Measurements from ENCODE around the gene P2RY11.
A peak's percentile ranks its signal among the peaks of the same experiment; 100 is the strongest.

P2RY11 gene

GRCh38 chr19:10116085-10116865, 4.8 kb downstream of the P2RY11 start:
- no peak overlapping the region for H3K9ac ChIP-seq (ENCODE audit: low read depth, low read length)
- no peak overlapping the region for H3K4me3 ChIP-seq (ENCODE audit: low read length)
- H3K9me3 ChIP-seq (replicated peaks; ENCODE audit: low read length): no peaks in the 10 kb centered on the region
- no peak overlapping the region for H3K4me2 ChIP-seq (ENCODE audit: low read length)
- H3K4me1 ChIP-seq (ENCODE audit: control insufficient read depth, insufficient read depth, low read length): peaks cover 18% of the 10 kb centered on the region
- peaks cover 52% of the 10 kb centered on the region for H3K36me3 ChIP-seq (ENCODE audit: insufficient read depth, low read length)
- no peaks in the 10 kb centered on the region for H3K27me3 ChIP-seq (ENCODE audit: control insufficient read depth, insufficient read depth, low read length)

DNA sequence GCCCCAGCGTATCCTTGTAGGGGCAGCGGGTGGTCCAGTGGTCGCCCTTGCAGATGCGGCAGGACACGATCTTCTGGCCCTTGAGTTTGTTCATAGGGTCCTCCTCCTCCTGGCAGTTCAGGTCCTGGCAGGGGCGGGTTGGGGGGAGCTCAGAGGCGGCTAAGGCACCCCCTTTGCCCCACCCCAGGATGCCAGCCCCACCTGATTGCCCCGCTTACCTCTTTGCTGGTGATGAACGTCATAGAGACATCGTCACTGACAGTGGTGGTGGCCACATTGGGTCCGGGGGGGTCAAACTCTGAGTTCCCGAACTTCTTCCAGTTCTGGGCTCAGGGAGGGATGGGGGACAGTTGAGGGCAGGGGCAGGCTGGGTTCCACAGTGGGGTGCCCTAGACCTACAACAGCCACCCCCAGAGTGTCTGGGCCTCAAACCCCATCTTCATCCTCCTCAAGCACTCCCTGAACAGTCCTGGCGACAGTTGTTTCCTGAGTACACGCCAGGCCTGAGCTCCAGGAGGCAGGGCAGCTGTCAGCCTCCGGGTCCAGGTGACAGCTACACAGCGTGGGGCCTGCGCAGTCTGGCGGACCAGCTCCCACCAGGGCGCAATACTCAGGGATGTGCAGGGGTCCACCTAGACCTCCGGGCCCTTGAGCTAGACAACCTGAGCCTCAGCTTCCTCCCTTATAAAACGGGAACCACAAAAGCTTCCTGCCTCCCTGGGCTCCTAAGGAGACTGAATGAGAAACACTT, 5.5 kb downstream of the P2RY11 start:
- Histone ChIP-seq H3K4me3 (ENCODE audit: low read length) (no peak overlapping the region), H3K4me2 (ENCODE audit: low read length) (no peak overlapping the region), H3K9ac (ENCODE audit: low read depth, low read length) (no peak overlapping the region), H3K27me3 (ENCODE audit: control insufficient read depth, insufficient read depth, low read length) (no peaks in the 10 kb centered on the region), H3K4me1 (ENCODE audit: control insufficient read depth, insufficient read depth, low read length) (peaks cover 26% of the 10 kb centered on the region), H3K9me3 (replicated peaks; ENCODE audit: low read length) (no peaks in the 10 kb centered on the region), H3K36me3 (ENCODE audit: insufficient read depth, low read length) (peaks cover 48% of the 10 kb centered on the region)

DNA sequence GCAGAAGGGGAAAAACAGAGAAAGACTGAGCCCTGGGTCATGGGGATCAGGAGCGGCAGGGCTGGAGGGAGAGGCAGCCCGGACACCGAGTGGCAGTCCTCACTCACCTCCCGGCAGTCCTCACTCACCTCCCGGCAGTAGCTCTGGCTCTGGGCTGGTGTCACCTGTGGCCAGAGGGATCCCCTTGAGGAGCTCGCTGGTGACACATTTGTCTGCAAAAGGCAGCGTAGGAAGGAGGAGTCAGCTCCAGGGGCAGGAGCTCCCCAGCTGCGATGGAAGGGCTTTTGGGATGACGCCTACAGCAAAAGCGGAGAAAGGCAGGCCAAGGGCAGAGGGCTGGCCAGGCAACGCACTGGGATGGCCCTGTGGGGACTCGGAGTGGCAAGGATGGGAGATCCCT, 7.5 kb downstream of the P2RY11 start:
- H3K36me3 ChIP-seq (ENCODE audit: insufficient read depth, low read length): peaks cover 46% of the 10 kb centered on the region
- peak overlapping the region; percentile 96 for H3K4me2 ChIP-seq (ENCODE audit: low read length)
- H3K4me3 ChIP-seq (ENCODE audit: low read length): peak overlapping the region; percentile 80
- peak overlapping the region; percentile 97 for H3K9ac ChIP-seq (ENCODE audit: low read depth, low read length)
- no peaks in the 10 kb centered on the region for H3K27me3 ChIP-seq (ENCODE audit: control insufficient read depth, insufficient read depth, low read length)
- no peaks in the 10 kb centered on the region for H3K9me3 ChIP-seq (replicated peaks; ENCODE audit: low read length)
- peaks cover 32% of the 10 kb centered on the region for H3K4me1 ChIP-seq (ENCODE audit: control insufficient read depth, insufficient read depth, low read length)

DNA sequence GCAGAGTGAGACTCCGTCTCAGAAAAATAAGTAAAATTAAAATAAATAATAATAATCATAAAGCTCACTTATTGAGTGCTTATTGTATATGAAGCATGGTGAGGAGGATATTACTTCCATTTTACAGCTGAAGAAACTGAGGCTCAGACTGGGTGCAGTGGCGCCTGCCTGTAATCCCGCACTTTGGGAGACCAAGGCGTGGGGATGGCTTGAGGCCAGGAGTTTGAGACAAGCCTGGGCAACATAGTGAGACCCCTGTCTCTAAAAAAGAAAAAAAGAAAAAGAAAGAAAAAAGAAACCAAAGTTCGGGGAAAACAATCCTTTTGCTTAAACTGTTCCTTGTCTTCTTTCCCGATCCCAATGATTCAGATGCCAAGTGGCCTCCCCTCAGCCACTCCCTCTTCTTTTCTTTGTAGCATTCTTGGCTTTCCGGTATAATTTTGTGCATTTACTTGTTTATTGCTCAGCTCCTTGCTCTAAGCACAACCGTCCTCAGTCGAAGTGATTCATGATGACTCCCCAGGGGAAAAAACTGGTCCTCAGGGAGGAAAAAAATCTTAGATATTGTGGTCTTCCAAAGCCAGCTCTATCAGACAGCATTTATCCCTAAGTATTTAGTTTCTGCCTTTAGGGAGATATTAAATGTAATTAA, 9.2 kb downstream of the P2RY11 start:
- Histone ChIP-seq H3K36me3 (ENCODE audit: insufficient read depth, low read length) (peaks cover 29% of the 10 kb centered on the region), H3K9me3 (replicated peaks; ENCODE audit: low read length) (no peaks in the 10 kb centered on the region), H3K4me2 (ENCODE audit: low read length) (peak overlapping the region; percentile 69), H3K27me3 (ENCODE audit: control insufficient read depth, insufficient read depth, low read length) (no peaks in the 10 kb centered on the region), H3K4me3 (ENCODE audit: low read length) (peak overlapping the region; percentile 51), H3K9ac (ENCODE audit: low read depth, low read length) (peak overlapping the region; percentile 61), H3K4me1 (ENCODE audit: control insufficient read depth, insufficient read depth, low read length) (peaks cover 32% of the 10 kb centered on the region)

GRCh38 chr19:10122045-10122444, 10.6 kb downstream of the P2RY11 start:
- Histone ChIP-seq H3K9ac (ENCODE audit: low read depth, low read length) (peak overlapping the region; percentile 58), H3K36me3 (ENCODE audit: insufficient read depth, low read length) (peaks cover 19% of the 10 kb centered on the region), H3K4me1 (ENCODE audit: control insufficient read depth, insufficient read depth, low read length) (peaks cover 32% of the 10 kb centered on the region), H3K9me3 (replicated peaks; ENCODE audit: low read length) (no peaks in the 10 kb centered on the region), H3K27me3 (ENCODE audit: control insufficient read depth, insufficient read depth, low read length) (no peaks in the 10 kb centered on the region), H3K4me3 (ENCODE audit: low read length) (no peak overlapping the region), H3K4me2 (ENCODE audit: low read length) (no peak overlapping the region)

DNA sequence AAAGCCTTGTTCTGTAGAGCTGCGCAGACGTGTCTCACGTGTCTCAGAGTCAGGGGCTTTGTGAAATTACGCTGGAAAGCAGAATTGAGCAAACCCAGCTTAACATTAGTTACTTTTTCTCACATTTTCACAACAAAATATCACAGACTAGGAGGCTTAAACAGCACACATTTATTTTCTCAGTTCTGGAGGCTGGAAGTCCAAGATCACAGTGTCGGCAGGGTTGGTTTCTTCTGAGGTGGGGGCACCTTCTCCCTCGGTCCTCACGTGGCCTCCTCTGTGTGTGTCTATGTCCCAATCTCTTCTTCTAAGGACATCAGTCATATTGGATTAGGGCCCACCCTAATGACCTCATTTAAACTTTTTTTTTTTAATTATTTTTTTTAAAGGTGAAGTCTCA, 12.9 kb downstream of the P2RY11 start:
- Histone ChIP-seq H3K27me3 (ENCODE audit: control insufficient read depth, insufficient read depth, low read length) (no peaks in the 10 kb centered on the region), H3K9ac (ENCODE audit: low read depth, low read length) (no peak overlapping the region), H3K4me3 (ENCODE audit: low read length) (no peak overlapping the region), H3K36me3 (ENCODE audit: insufficient read depth, low read length) (peaks cover 11% of the 10 kb centered on the region), H3K9me3 (replicated peaks; ENCODE audit: low read length) (no peaks in the 10 kb centered on the region), H3K4me1 (ENCODE audit: control insufficient read depth, insufficient read depth, low read length) (peaks cover 25% of the 10 kb centered on the region), H3K4me2 (ENCODE audit: low read length) (no peak overlapping the region)

- Histone ChIP-seq H3K9me3 (replicated peaks; ENCODE audit: low read length) (no peaks in the 10 kb centered on the region), H3K27me3 (ENCODE audit: control insufficient read depth, insufficient read depth, low read length) (no peaks in the 10 kb centered on the region), H3K4me3 (ENCODE audit: low read length) (no peak overlapping the region), H3K4me1 (ENCODE audit: control insufficient read depth, insufficient read depth, low read length) (peaks cover 16% of the 10 kb centered on the region), H3K36me3 (ENCODE audit: insufficient read depth, low read length) (peaks cover 11% of the 10 kb centered on the region), H3K9ac (ENCODE audit: low read depth, low read length) (no peak overlapping the region), H3K4me2 (ENCODE audit: low read length) (no peak overlapping the region)
Observed at GRCh38 chr19:10126213-10126639, 14.7 kb downstream of the P2RY11 start.

GRCh38 chr19:10132905-10133304, 21.4 kb downstream of the P2RY11 start:
- Histone ChIP-seq H3K36me3 (ENCODE audit: insufficient read depth, low read length) (peaks cover 52% of the 10 kb centered on the region), H3K4me3 (ENCODE audit: low read length) (no peak overlapping the region)

GRCh38 chr19:10133596-10133995, 22.1 kb downstream of the P2RY11 start:
- no peak overlapping the region for H3K4me2 ChIP-seq (ENCODE audit: low read length)
- no peaks in the 10 kb centered on the region for H3K27me3 ChIP-seq (ENCODE audit: control insufficient read depth, insufficient read depth, low read length)
- H3K4me1 ChIP-seq (ENCODE audit: control insufficient read depth, insufficient read depth, low read length): peaks cover 12% of the 10 kb centered on the region
- no peak overlapping the region for H3K4me3 ChIP-seq (ENCODE audit: low read length)
- H3K9me3 ChIP-seq (replicated peaks; ENCODE audit: low read length): no peaks in the 10 kb centered on the region
- H3K9ac ChIP-seq (ENCODE audit: low read depth, low read length): no peak overlapping the region
- H3K36me3 ChIP-seq (ENCODE audit: insufficient read depth, low read length): peaks cover 56% of the 10 kb centered on the region

More at GRCh38 chr19:10132905-10133304, 21.4 kb downstream of the P2RY11 start:
- no peaks in the 10 kb centered on the region for H3K9me3 ChIP-seq (replicated peaks; ENCODE audit: low read length)
- no peak overlapping the region for H3K9ac ChIP-seq (ENCODE audit: low read depth, low read length)
- H3K4me2 ChIP-seq (ENCODE audit: low read length): no peak overlapping the region
- peaks cover 12% of the 10 kb centered on the region for H3K4me1 ChIP-seq (ENCODE audit: control insufficient read depth, insufficient read depth, low read length)
- H3K27me3 ChIP-seq (ENCODE audit: control insufficient read depth, insufficient read depth, low read length): no peaks in the 10 kb centered on the region

DNA sequence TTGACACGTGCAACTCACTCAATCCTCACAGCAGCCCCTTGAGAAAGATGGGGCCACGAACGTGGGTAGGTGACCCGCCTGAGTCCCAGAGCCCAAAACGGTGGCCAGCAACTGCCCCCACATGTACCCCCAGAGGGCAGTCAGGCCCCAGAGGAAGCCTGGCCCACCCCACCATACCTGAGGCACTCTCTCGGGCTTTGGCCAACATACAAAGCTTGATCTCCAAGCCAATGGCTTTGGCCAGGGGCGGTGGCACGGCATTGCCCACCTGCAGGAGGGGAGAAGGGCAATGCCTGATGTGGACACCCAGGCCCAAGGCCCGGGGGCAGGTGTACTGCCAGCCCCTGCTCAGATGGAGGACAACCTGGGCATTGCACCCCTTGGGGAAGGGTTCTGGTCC, 22.5 kb downstream of the P2RY11 start:
- H3K4me3 ChIP-seq (ENCODE audit: low read length): no peak overlapping the region
- H3K27me3 ChIP-seq (ENCODE audit: control insufficient read depth, insufficient read depth, low read length): no peaks in the 10 kb centered on the region
- peaks cover 58% of the 10 kb centered on the region for H3K36me3 ChIP-seq (ENCODE audit: insufficient read depth, low read length)
- H3K9ac ChIP-seq (ENCODE audit: low read depth, low read length): no peak overlapping the region
- H3K4me1 ChIP-seq (ENCODE audit: control insufficient read depth, insufficient read depth, low read length): peaks cover 12% of the 10 kb centered on the region
- H3K4me2 ChIP-seq (ENCODE audit: low read length): no peak overlapping the region
- no peaks in the 10 kb centered on the region for H3K9me3 ChIP-seq (replicated peaks; ENCODE audit: low read length)

DNA sequence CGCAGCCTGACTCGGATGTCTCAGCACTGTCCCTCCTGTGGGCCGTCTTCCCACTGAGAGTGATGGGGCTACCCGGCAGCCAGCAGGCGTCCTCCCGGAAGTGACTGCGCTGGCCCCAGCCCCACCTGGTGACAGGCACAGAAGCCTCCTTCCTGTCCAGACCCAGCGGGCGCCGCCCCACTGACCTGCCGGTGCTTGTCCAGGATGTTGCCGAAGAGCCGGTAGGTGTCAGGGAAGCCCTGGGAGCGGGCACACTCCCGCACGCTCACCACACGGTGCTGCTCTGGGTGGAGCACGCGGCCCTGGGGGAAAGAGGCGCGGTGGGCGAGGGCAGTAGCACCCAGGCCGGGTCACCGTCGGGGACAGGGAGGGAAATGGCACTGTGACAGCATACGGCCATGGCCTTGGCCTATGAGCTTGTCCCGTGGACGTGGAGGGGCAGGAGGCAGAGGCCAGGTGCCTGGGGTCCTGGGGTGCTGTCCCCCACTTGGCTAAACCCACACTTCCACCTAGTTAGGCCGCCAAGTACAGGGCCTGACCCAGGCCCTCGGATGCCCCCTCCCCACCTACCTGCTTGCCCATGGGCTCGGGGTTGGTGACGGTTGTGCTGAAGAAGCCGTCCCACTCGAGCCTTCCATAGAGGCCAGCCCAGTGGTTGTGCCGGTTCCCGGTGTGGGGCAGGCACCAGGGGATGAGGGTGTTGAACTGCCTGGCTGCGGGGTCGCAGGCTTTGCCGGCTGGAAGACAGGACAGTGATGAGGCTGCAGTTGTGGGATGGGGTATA, 24.2 kb downstream of the P2RY11 start:
- no peak overlapping the region for H3K9ac ChIP-seq (ENCODE audit: low read depth, low read length)
- H3K9me3 ChIP-seq (replicated peaks; ENCODE audit: low read length): no peaks in the 10 kb centered on the region
- no peaks in the 10 kb centered on the region for H3K27me3 ChIP-seq (ENCODE audit: control insufficient read depth, insufficient read depth, low read length)
- H3K36me3 ChIP-seq (ENCODE audit: insufficient read depth, low read length): peaks cover 72% of the 10 kb centered on the region
- H3K4me2 ChIP-seq (ENCODE audit: low read length): no peak overlapping the region
- H3K4me1 ChIP-seq (ENCODE audit: control insufficient read depth, insufficient read depth, low read length): peaks cover 12% of the 10 kb centered on the region
- no peak overlapping the region for H3K4me3 ChIP-seq (ENCODE audit: low read length)
